GM23338 (cell line): Measurements from ENCODE around the gene EXOC1L. TPM values are rescaled to one million over a fixed set of nuclear protein-coding genes. Genes with fewer than 3 reads are reported as not detected.

Source experiments
- ATAC-seq: fragments of 200-7000 bp; cut with Tn5 transposase; 3 replicates; pipeline ENCODE4 v1.9.1; 2020
- DNase-seq: peaks from one replicate; pipeline ENCODE4 v3.0.0-alpha.2; 2015; ENCODE audit warnings: low spot score
- H2AFZ ChIP-seq: fragments of 200-600 bp; sonication (generic); 2 replicates; pipeline ENCODE4 v1.8.0; 2016; ENCODE audit warnings: antibody characterized with exemption, mild to moderate bottlenecking, moderate library complexity
- H3F3A ChIP-seq: fragments of 200-600 bp; sonication (generic); replicated peaks from 2 replicates; pipeline ENCODE4 v1.8.0; 2017; ENCODE audit warnings: antibody characterized with exemption, mixed run types, low read depth
- H3K27ac ChIP-seq: fragments of 200-600 bp; sonication (generic); 2 replicates; pipeline ENCODE4 v1.6.1; 2016; ENCODE audit warnings: low read depth
- H3K27me3 ChIP-seq: fragments of 200-600 bp; sonication (generic); 2 replicates; pipeline ENCODE4 v1.8.0; 2016; ENCODE audit warnings: mild to moderate bottlenecking, mixed run types, moderate library complexity; ENCODE audit not compliant: insufficient read depth
- H3K36me3 ChIP-seq: fragments of 200-600 bp; sonication (generic); 2 replicates; pipeline ENCODE4 v1.8.0; 2016; ENCODE audit warnings: mild to moderate bottlenecking; ENCODE audit not compliant: insufficient read depth
- H3K4me1 ChIP-seq: fragments of 200-600 bp; sonication (generic); 2 replicates; pipeline ENCODE4 v1.8.0; 2016; ENCODE audit warnings: mild to moderate bottlenecking, moderate library complexity; ENCODE audit not compliant: insufficient read depth
- H3K4me2 ChIP-seq: fragments of 200-600 bp; sonication (generic); 2 replicates; pipeline ENCODE4 v1.7.1; 2017; ENCODE audit warnings: mixed run types
- H3K4me3 ChIP-seq: fragments of 200-600 bp; sonication (generic); 2 replicates; pipeline ENCODE4 v1.6.1; 2016; ENCODE audit warnings: mixed run types
- H3K79me2 ChIP-seq: fragments of 200-600 bp; sonication (generic); replicated peaks from 2 replicates; pipeline ENCODE4 v1.8.0; 2017; ENCODE audit warnings: mild to moderate bottlenecking; ENCODE audit not compliant: insufficient read depth
- H3K9me2 ChIP-seq: fragments of 200-600 bp; sonication (generic); 2 replicates; pipeline ENCODE4 v1.8.0; 2017; ENCODE audit not compliant: insufficient read depth
- H4K20me1 ChIP-seq: fragments of 200-600 bp; sonication (generic); replicated peaks from 2 replicates; pipeline ENCODE4 v1.8.0; 2017; ENCODE audit warnings: mild to moderate bottlenecking; ENCODE audit not compliant: insufficient read depth
- H3K27ac Mint-ChIP-seq: 2 replicates; pipeline ENCODE4 v1.8.0; 2020; ENCODE audit warnings: inconsistent platforms, mild to moderate bottlenecking, moderate library complexity, mixed read lengths
- H3K27me3 Mint-ChIP-seq: 3 replicates; pipeline ENCODE4 v1.8.0; 2022; ENCODE audit warnings: low read depth, mild to moderate bottlenecking, moderate library complexity, mixed read lengths, inconsistent platforms; ENCODE audit not compliant: insufficient read depth, poor library complexity
- H3K36me3 Mint-ChIP-seq: 3 replicates; pipeline ENCODE4 v1.8.0; 2021; ENCODE audit warnings: low read depth, mild to moderate bottlenecking, inconsistent platforms, moderate library complexity, mixed read lengths
- H3K4me1 Mint-ChIP-seq: 3 replicates; pipeline ENCODE4 v1.8.0; 2020; ENCODE audit warnings: mild to moderate bottlenecking, inconsistent platforms, mixed read lengths
- H3K4me3 Mint-ChIP-seq: 3 replicates; pipeline ENCODE4 v1.8.0; 2021; ENCODE audit warnings: moderate library complexity, mild to moderate bottlenecking, inconsistent platforms, mixed read lengths
- H3K9me3 Mint-ChIP-seq: 3 replicates; pipeline ENCODE4 v1.8.0; 2020; ENCODE audit warnings: moderate library complexity, mild to moderate bottlenecking, inconsistent platforms, mixed read lengths
- CREB1 ChIP-seq: fragments of 250-450 bp; sonication (Bioruptor Pico); IDR thresholded peaks from 2 replicates; pipeline ENCODE4 v1.5.0; 2020; ENCODE audit warnings: low read depth, mild to moderate bottlenecking, moderate library complexity
- CTCF ChIP-seq, 2 experiments: fragments of 200-600 bp in 1 of 2; sonication (generic) in 1 of 2; conservative IDR thresholded peaks; 2 replicates each; pipeline versions ENCODE4 v1.5.1 to v1.6.1; 2016 to 2017; ENCODE audit warnings: antibody characterized with exemption in 2 of 2, low read depth in 2 of 2, mild to moderate bottlenecking in 2 of 2, moderate library complexity in 1 of 2
- EZH2phosphoT487 ChIP-seq: fragments of 200-600 bp; sonication (generic); IDR thresholded peaks from one replicate; pipeline ENCODE4 v1.8.1; 2018; ENCODE audit warnings: antibody characterized with exemption; ENCODE audit not compliant: unreplicated experiment
- JUNB ChIP-seq: IDR thresholded peaks from one replicate; pipeline ENCODE4 v1.6.1; 2016; ENCODE audit warnings: antibody characterized with exemption; ENCODE audit not compliant: unreplicated experiment
- NANOG ChIP-seq: IDR thresholded peaks from 2 replicates; pipeline ENCODE4 v1.6.1; 2016; ENCODE audit warnings: antibody characterized with exemption, borderline replicate concordance
- POLR2AphosphoS5 ChIP-seq: IDR thresholded peaks from 2 replicates; pipeline ENCODE4 v1.6.1; 2016; ENCODE audit warnings: antibody characterized with exemption, low read depth
- STAT1 ChIP-seq: IDR thresholded peaks from one replicate; pipeline ENCODE4 v1.6.1; 2016; ENCODE audit warnings: antibody characterized with exemption; ENCODE audit not compliant: unreplicated experiment
- ZNF331 ChIP-seq: fragments of 250-450 bp; sonication (Bioruptor Pico); IDR thresholded peaks from 2 replicates; pipeline ENCODE4 v1.5.0; 2020; ENCODE audit warnings: low read depth, mild to moderate bottlenecking, moderate library complexity
- ZNF462 ChIP-seq: fragments of 250-450 bp; sonication (Bioruptor Pico); IDR thresholded peaks from 2 replicates; pipeline ENCODE4 v1.5.0; 2020; ENCODE audit warnings: mild to moderate bottlenecking, moderate library complexity
- polyA plus RNA-seq: library from polyadenylated mRNA; unstranded; fragments of >200 nt; fragmentation: Nextera tagmentation; extraction: Ambion mirVana; gene quantifications from 2 replicates; pipeline ENCODE4 v1.2.1, GENCODE V29; 2016
- total RNA-seq: library from RNA; depleted of rRNA; stranded (reverse); fragments of >200 nt; shearing (Covaris generic); gene quantifications from 2 replicates; pipeline ENCODE4 v1.2.3, GENCODE V29; 2014
- TF ChIP-seq, protein P1 (sequence below): IDR thresholded peaks from 2 replicates; pipeline ENCODE4 v1.6.1; 2016; ENCODE audit warnings: antibody characterized with exemption

Gene EXOC1L
- total and polyA plus RNA-seq, 2 experiments from 2014 or later: not detected

DNA sequence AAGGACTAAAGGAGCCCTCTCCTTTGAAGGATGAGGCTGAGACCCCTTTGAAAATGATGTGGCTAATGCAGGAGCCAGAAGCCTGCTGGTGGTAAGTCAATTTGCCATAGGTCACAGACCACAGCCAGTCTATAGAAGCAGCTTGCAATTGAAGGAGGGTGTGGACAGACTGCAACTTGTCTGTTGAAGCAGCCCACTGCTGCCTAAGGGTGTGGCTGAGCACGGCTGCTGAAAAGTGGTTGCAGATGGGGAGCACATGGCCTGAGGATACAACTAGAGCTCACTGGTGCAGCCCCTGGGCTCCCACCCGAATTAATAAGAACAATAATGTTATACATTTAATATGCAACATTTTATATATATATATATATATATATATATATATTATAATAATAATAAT is 11.4 kb upstream of the EXOC1L start:
- Mint-ChIP-seq H3K4me1 (peaks cover 3% of the 10 kb centered on the region; the same call in 1 of the 3 replicates), H3K9me3 (no peaks in the 10 kb centered on the region; the same call in 2 of the 3 replicates), H3K36me3 (no peaks in the 10 kb centered on the region), H3K27ac (no peak overlapping the region), H3K27me3 (no peaks in the 10 kb centered on the region), H3K4me3 (no peak overlapping the region)
- ATAC-seq (no peak), DNase-seq (no peak)
- Histone ChIP-seq H3K4me1 (no peaks in the 10 kb centered on the region), H2AFZ (no peak overlapping the region), H3K79me2 (no peaks in the 10 kb centered on the region), H3K36me3 (no peaks in the 10 kb centered on the region), H4K20me1 (no peaks in the 10 kb centered on the region), H3K4me2 (no peak overlapping the region), H3K4me3 (no peak overlapping the region), H3K9me2 (peaks cover 3% of the 10 kb centered on the region; the same call in 1 of the 2 replicates), H3K27me3 (no peaks in the 10 kb centered on the region), H3F3A (no peaks in the 10 kb centered on the region), H3K27ac (no peak overlapping the region)
- TF ChIP-seq ZNF331 (CRISPR knock-in tag): no peak
- TF ChIP-seq JUNB: no peak
- TF ChIP-seq, protein P1, sequence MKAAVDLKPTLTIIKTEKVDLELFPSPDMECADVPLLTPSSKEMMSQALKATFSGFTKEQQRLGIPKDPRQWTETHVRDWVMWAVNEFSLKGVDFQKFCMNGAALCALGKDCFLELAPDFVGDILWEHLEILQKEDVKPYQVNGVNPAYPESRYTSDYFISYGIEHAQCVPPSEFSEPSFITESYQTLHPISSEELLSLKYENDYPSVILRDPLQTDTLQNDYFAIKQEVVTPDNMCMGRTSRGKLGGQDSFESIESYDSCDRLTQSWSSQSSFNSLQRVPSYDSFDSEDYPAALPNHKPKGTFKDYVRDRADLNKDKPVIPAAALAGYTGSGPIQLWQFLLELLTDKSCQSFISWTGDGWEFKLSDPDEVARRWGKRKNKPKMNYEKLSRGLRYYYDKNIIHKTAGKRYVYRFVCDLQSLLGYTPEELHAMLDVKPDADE: no peak
- TF ChIP-seq ZNF462 (CRISPR knock-in tag): no peak
- TF ChIP-seq STAT1: no peak
- no peak for TF ChIP-seq CTCF (conservative IDR thresholded peaks at IDR 0.05; ENCODE audit: low read depth in 2 of 2)
- no peak for TF ChIP-seq NANOG
- TF ChIP-seq EZH2phosphoT487: no peak
- TF ChIP-seq CREB1 (CRISPR knock-in tag): no peak
- TF ChIP-seq POLR2AphosphoS5: no peak
